ENCODE measurements around the gene IL5. TPM values are rescaled to one million over a fixed set of nuclear protein-coding genes. Genes with fewer than 3 reads are reported as not detected.
"Not testable (repeated sequence)": the region's sequence is repeated elsewhere in the genome, so short reads cannot be mapped to it uniquely, and the experiment has no call there.

IL5 gene
- not detected for total RNA-seq

DNA sequence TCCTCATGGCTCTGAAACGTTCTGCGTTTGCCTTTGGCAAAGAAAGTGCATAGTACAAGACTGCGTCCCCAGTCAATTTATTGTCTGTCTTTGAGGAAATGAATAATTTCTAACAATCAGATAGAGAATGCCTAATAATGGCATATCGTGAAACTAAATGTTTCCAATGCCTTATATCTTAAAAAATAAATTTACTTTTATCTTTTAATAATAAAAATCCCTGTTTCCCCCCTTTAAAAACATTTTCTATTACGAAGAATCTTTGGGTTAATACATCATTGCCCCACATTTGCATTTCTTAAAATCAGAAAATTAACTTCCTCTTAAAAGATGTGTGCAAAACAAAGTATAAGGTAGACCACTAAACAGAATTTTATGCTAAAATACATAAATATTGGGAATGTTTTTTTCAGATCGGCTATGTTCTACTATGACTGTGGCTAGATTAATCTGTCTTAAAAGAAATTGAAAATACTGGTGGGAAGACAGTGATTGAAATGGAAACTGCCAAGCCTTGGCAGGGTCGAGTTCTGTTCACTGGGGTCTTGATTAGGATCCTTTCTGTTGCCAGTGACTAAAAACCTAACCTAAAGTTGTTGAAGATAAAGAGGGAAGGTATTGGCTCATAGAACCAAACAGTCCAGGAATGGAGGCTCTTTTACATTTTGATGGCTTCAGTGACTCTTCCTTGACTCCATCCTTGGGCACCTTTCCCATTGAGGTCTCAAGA, at the start of gene IL5:
Gene IL5 (minus strand): TSS at position 51 of the 730 bp plus-strand sequence. CDS start 44 bp downstream, at position 7.
- no peak for DNase-seq (ENCODE audit: low spot score)
- TF ChIP-seq, protein P1, sequence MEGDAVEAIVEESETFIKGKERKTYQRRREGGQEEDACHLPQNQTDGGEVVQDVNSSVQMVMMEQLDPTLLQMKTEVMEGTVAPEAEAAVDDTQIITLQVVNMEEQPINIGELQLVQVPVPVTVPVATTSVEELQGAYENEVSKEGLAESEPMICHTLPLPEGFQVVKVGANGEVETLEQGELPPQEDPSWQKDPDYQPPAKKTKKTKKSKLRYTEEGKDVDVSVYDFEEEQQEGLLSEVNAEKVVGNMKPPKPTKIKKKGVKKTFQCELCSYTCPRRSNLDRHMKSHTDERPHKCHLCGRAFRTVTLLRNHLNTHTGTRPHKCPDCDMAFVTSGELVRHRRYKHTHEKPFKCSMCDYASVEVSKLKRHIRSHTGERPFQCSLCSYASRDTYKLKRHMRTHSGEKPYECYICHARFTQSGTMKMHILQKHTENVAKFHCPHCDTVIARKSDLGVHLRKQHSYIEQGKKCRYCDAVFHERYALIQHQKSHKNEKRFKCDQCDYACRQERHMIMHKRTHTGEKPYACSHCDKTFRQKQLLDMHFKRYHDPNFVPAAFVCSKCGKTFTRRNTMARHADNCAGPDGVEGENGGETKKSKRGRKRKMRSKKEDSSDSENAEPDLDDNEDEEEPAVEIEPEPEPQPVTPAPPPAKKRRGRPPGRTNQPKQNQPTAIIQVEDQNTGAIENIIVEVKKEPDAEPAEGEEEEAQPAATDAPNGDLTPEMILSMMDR (IDR thresholded peaks at IDR 0.05), result no peak
- ATAC-seq (ENCODE audit: low FRiP score), result no peak

DNA sequence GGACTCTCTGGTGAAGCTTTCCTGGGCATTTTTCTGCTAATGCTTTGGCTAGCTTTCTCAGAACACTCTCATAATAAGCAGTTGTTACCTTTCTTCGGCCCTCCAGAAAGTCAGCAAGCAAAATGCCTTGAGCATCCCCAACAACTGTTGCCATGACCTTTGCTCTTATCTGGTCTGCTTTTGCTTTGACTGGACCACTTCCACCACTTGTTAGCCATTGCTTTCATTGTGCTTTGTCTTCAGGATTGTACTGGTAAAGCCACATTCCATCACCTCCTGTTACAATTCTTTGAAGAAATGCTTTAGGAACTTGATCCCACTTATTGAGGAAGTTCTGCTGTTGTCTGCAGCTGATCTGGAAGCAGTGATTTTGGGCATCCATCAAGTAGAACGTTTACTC, 49.2 kb upstream of the IL5 start:
- TF ChIP-seq, protein P1 (IDR thresholded peaks at IDR 0.05), result no peak
- DNase-seq (ENCODE audit: low spot score), result no peak
- ATAC-seq (ENCODE audit: low FRiP score), result no peak

DNA sequence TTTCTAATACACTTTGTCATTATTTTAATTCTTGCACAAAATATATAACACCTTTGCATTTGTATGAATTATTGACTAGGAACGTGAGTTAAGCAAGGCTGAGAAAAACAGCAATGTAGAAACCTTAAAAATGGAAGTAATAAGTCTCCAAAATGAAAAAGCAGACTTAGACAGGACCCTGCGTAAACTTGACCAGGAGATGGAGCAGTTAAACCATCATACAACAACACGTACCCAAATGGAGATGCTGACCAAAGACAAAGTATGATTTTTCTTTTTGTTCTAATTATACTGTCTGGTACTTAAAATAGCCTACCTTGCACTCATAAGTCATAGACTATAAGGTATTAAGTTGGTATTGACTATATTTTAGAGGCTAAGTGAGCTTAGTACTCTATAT, 47.8 kb upstream of the IL5 start:
- no peak for ATAC-seq (ENCODE audit: low FRiP score)
- DNase-seq (ENCODE audit: low spot score), result no peak
- TF ChIP-seq, protein P1 (IDR thresholded peaks at IDR 0.05), result no peak

DNA sequence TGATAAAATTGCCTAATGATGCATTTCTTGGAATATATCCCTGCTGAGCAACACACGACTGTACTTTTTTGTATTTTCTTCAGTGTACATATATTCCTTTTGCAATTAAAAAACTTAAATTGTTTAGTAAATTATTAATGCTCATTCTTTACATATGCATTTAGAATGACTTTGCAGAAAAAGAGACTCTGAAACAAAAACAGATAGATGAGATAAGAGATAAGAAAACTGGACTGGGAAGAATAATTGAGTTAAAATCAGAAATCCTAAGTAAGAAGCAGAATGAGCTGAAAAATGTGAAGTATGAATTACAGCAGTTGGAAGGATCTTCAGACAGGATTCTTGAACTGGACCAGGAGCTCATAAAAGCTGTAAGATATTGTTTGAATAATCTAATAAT, 46.1 kb upstream of the IL5 start:
- TF ChIP-seq, protein P1 (IDR thresholded peaks at IDR 0.05), result no peak
- no peak for DNase-seq (ENCODE audit: low spot score)
- no peak for ATAC-seq (ENCODE audit: low FRiP score)

DNA sequence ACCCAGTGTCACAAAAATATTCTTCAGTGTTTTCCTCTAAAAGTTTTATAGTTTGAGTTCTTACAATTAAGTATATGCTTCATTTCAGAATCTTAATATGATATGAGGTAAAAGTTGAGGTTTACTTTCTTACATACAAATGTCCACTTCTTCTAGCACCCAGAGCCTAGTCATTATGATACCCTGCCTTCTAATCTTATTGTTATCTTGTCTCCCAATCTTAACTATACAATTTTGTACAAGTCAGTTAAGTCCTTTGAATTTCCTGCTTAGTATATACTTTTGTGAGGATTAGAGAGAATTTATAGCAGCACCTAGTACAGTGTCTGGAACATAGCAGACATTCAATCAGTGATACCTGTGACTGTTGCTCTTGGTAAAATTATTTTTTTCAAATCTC, 42.7 kb upstream of the IL5 start:
- DNase-seq (ENCODE audit: low spot score), result no peak
- TF ChIP-seq, protein P1 (IDR thresholded peaks at IDR 0.05), result no peak
- no peak for ATAC-seq (ENCODE audit: low FRiP score)

DNA sequence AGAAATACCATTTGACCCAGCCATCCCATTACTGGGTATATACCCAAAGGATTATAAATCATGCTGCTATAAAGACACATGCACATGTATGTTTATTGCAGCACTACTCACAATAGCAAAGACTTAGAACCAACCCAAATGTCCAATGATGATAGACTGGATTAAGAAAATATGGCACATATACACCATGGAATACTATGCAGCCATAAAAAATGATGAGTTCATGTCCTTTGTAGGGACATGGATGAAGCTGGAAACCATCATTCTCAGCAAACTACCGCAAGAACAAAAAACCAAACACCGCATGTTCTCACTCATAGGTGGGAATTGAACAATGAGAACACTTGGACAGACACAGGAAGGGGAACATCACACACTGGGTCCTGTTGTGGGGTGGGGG, 41.2 kb upstream of the IL5 start:
- ATAC-seq (ENCODE audit: low FRiP score), result not testable (repeated sequence)

DNA sequence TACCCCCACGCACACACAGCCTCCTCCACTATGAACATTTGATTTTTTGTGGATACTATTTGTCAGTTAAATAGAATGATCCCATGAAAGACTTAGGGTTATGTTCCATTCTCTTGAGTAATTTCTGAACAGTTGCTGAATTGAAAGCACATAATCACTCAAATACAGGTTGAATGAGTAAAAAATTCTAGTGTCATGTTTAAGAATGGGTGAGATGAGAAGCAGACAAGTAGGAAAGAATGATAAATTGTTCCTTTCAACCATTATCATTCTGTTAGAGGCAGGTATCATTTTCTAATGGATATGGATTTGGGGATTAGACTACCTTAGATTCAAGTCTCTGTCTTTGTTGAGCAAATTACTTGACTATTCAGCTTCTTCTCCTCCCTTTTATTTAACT, 32.8 kb upstream of the IL5 start:
- no peak for ATAC-seq (ENCODE audit: low FRiP score)
- DNase-seq (ENCODE audit: low spot score), result no peak
- TF ChIP-seq, protein P1 (IDR thresholded peaks at IDR 0.05), result no peak

More for the DNA sequence above, 41.2 kb upstream of the IL5 start:
- DNase-seq (ENCODE audit: low spot score), result not testable (repeated sequence)
